GM18951 (cell line): ENCODE measurements around the gene TOLLIP.

Source experiments
- POLR2A ChIP-seq: IDR thresholded peaks from 4 replicates; pipeline ENCODE4 v1.6.1; 2011; ENCODE audit warnings: mild to moderate bottlenecking; ENCODE audit not compliant: insufficient read length, insufficient read depth; ENCODE audit errors: extremely low read depth
- in situ Hi-C: fragments of 300-500 bp; cut with MboI; formaldehyde crosslinking; loops from one replicate; pipeline ENCODE4 v1.12.0; 2022; ENCODE audit warnings: low sequenced_read_pairs, mixed read lengths, inconsistent platforms; ENCODE audit not compliant: unreplicated experiment

The TOLLIP gene

GRCh38 chr11:1233351-1234053, 75.9 kb downstream of the TOLLIP start:
- in situ Hi-C loops: no loop called here
- TF ChIP-seq POLR2A: no peak

DNA sequence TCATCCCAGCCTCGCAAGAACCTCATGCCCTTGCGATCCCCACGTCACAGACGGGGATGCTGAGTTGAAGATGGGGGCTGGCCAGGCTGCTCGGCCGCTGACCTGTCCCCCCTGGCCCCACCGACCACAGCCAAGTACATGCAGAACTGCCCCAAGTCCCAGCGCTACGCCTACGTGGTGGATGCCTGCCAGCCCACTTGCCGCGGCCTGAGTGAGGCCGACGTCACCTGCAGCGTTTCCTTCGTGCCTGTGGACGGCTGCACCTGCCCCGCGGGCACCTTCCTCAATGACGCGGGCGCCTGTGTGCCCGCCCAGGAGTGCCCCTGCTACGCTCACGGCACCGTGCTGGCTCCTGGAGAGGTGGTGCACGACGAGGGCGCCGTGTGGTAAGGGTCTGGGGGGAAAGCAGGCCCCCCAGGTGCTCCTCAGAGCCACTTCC, 76.5 kb downstream of the TOLLIP start:
- TF ChIP-seq POLR2A: no peak
- in situ Hi-C loops: no loop called here

DNA sequence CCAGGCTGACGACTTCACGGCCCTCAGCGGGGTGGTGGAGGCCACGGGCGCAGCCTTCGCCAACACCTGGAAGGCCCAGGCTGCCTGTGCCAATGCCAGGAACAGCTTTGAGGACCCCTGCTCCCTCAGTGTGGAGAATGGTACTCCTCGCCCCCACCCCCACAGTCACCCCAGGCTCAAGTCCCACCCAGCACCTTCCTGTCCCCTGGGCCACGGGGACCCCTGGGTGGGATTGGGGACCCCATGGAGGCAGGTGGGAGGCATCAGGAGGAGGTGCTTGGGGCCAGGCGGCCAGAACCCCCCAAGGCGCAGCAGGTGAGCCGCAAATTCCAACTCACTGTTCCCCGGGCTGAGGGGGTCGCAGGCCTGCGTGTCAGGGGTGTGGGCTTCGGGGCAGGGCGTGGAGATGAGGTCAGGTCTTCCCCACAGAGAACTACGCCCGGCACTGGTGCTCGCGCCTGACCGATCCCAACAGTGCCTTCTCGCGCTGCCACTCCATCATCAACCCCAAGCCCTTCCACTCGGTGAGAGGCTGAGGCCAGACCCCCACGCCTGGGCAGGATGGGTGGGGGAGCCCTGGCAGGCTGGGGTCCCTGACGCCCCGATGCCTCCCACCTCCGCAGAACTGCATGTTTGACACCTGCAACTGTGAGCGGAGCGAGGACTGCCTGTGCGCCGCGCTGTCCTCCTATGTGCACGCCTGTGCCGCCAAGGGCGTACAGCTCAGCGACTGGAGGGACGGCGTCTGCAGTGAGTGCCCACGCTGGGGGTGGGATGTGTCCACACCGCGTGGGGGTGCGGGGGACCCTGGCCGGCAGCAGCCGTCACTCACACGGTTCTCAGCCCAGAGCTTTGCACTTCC, 77.2 kb downstream of the TOLLIP start:
- in situ Hi-C loops: no loop called here
- no peak for TF ChIP-seq POLR2A

DNA sequence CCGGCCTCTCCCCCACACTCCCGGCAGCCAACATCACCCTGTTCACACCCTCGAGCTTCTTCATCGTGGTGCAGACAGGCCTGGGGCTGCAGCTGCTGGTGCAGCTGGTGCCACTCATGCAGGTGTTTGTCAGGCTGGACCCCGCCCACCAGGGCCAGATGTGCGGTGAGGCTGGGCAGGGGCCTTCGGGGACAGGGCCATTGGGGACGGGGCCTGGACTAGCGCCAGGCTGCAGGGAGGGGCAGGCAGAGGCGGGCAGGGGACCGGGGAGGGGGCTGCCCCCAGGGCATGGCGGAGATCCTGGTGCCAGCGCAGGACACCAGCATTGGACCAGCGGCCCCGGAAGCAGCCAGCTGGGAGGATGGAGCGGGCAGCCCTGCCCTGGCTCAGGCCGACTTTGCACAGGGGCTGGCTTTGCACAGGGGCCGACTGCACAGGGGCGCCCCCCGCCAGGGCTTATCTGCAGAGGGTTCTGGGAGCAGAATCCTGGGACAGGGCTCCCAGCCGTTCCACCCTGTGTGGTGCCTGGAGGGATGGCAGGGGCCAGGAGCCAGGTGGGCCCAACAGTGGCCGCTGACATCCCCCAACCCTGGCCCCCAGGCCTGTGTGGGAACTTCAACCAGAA, 77.9 kb downstream of the TOLLIP start:
- in situ Hi-C loops: no loop called here
- TF ChIP-seq POLR2A: no peak

- in situ Hi-C loops: no loop called here
- no peak for TF ChIP-seq POLR2A
Observed at GRCh38 chr11:1230456-1231395, 78.7 kb downstream of the TOLLIP start.

DNA sequence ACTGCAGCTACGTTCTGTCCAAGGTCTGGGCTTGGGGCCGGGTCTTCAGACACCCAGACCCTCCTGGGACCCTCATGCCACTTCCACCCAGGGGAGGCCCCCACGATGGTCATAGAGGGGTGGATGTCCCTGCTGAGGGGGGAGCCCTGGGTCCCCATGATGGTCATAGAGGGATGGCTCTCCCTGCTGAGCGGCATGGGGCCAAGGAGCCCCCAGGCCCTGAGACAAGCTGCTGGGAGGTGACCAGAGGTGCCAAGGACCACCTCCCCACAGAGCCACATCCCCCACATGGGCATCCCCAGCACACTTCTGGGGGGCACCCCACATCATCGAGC, 79.3 kb downstream of the TOLLIP start:
- in situ Hi-C loops: no loop called here

GRCh38 chr11:1229471-1230120, 79.8 kb downstream of the TOLLIP start:
- in situ Hi-C loops: no loop called here
- TF ChIP-seq POLR2A: no peak

More for the DNA sequence above, 79.3 kb downstream of the TOLLIP start:
- no peak for TF ChIP-seq POLR2A

DNA sequence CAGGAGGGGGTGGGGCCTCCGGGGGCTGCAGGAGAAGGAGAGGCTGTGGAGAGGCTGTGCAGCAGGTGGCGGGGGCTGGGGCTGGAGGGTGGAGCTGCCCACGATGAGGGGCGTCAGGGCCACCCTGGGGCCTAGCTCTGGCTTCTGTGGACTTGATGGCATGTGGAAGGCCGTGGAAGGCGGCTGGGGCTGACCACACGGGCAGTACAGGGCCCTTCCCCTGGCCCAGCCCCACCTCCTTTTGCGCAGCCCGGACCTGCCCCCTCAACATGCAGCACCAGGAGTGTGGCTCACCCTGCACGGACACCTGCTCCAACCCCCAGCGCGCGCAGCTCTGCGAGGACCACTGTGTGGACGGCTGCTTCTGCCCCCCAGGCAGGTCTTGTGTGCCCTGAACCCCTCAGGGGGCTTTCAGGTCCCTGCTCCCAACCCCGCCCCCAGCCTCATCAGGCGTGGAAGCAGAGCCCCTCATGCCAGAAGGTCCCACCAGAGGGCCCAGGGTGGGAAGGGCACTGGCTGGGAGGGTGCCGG, 80.4 kb downstream of the TOLLIP start:
- TF ChIP-seq POLR2A: no peak
- in situ Hi-C loops: no loop called here

- TF ChIP-seq POLR2A: no peak
- in situ Hi-C loops: no loop called here
Observed at GRCh38 chr11:1228101-1228821, 81.2 kb downstream of the TOLLIP start.

DNA sequence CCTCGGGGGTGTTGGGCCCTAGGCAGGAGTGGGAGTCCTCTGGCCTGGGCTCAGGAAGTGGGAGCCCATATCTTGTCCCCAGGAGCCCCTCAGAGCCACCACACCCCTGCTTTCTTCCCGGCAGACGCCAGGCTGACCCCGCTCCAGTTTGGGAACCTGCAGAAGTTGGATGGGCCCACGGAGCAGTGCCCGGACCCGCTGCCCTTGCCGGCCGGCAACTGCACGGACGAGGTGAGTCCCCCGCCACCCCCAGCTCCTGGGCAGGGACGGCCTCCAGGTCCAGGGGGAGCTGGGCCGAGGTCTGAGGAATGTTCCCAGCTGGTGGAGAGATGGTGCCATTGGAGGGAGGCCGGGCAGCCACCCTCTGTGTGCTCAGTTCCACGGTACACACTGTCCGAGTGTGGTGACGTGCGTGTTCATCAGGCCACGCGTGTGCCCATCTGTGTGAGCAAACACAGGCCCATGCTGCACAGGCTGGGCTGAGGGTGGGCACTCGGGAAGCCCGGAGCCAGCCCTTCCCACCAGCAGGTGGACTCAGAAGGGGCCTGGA, 81.8 kb downstream of the TOLLIP start:
- in situ Hi-C loops: no loop called here
- no peak for TF ChIP-seq POLR2A

DNA sequence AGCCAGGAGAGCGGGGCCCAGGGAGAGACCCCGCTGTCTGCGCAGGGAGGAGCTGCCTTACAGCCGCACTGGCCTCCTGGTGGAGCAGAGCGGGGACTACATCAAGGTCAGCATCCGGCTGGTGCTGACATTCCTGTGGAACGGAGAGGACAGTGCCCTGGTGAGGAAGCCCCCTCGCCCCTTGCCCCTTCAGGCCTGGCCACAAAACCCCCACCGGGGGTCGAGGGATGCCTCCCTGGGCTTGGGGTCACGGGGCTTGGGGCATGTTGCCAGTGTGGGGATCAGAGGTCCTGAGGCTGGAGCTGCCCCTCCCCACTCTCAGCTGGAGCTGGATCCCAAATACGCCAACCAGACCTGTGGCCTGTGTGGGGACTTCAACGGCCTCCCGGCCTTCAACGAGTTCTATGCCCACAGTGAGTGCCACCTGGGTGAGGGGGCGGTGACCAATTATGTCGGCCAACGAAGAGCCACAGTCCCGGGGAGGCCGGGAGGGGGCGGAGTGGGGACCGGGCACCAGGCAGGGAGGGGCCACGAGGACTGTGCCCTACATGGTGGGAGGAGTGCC, 82.4 kb downstream of the TOLLIP start:
- no peak for TF ChIP-seq POLR2A
- in situ Hi-C loops: no loop called here
